PC-9 (cell line): ENCODE measurements around the gene IMP4.

Experiments
- EZH2 ChIP-seq: fragments of 200-600 bp; sonication (generic); IDR thresholded peaks from 2 replicates; pipeline ENCODE4 v1.8.0; 2017; ENCODE audit warnings: antibody characterized with exemption, low read depth
- TF ChIP-seq, protein P1 (sequence below): fragments of 200-600 bp; sonication (generic); conservative IDR thresholded peaks from 2 replicates; pipeline ENCODE4 v1.6.1; 2017; ENCODE audit warnings: mixed run types, antibody characterized with exemption, mild to moderate bottlenecking, moderate library complexity

DNA sequence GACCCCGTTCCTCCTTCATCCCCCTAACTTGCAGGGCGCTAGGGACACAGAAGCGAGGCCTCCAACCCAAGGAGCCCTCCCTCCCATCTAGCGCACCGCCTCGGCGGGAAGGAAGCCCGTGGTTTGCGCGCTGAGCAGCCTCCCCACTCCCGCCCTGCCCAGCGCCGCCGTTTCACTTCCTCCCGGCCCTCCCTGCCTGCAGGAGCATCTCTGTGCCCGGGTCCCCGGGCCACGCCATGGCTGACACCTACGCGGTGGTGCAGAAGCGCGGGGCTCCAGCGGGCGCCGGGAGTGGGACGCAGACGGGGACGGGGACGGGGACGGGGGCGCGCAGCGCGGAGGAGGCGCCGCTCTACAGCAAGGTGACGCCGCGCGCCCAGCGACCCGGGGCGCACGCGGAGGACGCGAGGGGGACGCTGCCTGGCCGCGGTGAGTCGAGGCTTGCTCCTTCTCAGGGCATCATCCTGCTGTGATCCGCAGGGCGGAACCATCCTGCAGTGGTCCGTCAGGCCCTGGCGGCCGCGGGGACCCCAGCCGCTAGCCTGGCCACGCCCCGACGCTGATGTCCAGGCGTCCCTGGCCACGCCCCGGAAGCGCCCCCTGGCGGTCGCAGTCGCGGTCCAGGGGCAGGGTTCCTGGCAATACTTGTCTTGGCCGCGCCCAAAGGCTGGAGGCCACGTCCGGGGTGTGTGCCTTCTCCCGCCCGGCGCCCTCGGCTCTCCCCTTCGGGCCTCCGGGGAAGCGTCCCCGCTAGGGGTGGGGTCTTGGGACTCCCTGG lies 29.5 kb downstream of the IMP4 start:
- TF ChIP-seq EZH2 = no peak
- TF ChIP-seq, protein P1, sequence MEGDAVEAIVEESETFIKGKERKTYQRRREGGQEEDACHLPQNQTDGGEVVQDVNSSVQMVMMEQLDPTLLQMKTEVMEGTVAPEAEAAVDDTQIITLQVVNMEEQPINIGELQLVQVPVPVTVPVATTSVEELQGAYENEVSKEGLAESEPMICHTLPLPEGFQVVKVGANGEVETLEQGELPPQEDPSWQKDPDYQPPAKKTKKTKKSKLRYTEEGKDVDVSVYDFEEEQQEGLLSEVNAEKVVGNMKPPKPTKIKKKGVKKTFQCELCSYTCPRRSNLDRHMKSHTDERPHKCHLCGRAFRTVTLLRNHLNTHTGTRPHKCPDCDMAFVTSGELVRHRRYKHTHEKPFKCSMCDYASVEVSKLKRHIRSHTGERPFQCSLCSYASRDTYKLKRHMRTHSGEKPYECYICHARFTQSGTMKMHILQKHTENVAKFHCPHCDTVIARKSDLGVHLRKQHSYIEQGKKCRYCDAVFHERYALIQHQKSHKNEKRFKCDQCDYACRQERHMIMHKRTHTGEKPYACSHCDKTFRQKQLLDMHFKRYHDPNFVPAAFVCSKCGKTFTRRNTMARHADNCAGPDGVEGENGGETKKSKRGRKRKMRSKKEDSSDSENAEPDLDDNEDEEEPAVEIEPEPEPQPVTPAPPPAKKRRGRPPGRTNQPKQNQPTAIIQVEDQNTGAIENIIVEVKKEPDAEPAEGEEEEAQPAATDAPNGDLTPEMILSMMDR = peak; percentile 91
